Stimulated activated CD8-positive, alpha-beta memory T cell treated with anti-CD3 and anti-CD28 coated beads, Interleukin-12 subunit alpha, Interleukin-12 subunit beta, amount 100 ng/mL, for 24 hours (primary cell): Measurements from ENCODE around the gene TOP1.
"Not testable (repeated sequence)": the region's sequence is repeated elsewhere in the genome, so short reads cannot be mapped to it uniquely, and the experiment has no call there.

Experiments used
- DNase-seq: peaks from one replicate; pipeline ENCODE4 v3.0.0-alpha.2; 2020; ENCODE audit errors: extremely low read depth

TOP1 gene

DNA sequence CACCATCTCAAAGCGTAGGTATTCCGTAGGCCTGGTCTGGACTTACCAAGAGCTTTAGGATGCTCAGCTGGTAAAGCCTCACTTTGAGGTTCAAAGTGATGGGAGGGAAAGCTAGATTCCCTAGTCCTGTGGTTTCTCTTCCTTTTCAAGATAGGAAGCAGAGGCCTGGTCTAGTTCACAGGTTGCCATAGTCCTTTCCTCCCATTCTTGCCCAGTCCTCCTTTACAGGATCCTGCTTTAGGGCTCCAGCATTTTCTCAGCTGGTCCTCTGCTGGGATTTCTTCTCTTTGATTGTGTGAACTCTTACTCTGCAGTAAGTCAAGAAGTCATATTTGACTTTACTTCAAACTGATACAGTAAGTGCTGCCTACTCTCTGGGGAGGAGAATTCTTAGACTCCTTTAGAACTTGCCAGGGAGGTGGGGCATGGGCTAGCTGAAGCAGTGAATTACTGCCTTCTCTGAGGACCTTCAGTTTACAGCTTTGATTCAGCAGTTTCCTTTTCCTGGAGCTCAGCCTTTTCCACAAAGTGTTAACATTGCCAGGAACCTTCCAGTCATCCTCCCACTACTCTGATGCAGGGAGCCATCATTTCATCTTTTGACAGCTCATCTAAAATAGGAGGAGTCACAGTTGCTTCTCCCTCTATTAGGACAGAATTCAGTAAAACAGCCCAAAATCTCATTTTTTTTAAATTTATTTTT lies 65.9 kb downstream of the TOP1 start:
- DNase-seq = no peak

- DNase-seq = no peak
Measured at GRCh38 chr20:41095110-41095969, 66.7 kb downstream of the TOP1 start.

- no peak for DNase-seq
Measured at GRCh38 chr20:41098703-41099250, 70.2 kb downstream of the TOP1 start.

GRCh38 chr20:41100001-41100480 lies 71.4 kb downstream of the TOP1 start:
- no peak for DNase-seq

DNA sequence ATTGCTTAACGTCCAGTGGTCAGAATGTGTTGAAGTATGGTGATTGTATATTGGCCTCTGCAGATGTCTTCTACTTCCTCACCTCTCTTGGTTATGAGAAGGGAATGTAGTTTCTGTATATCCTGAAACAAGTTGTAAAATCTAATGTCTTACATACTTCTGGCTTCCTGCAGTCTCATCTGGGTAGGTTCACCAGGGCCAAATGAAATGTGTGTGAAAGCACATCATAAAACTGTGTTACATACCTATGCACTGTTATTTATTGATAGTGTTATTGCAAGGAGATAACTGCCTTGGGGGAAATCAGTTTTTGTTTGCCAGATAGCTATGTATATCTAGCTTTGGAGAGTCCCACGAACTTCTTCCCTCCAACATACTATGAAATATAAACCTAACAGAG lies 73.0 kb downstream of the TOP1 start:
- no peak for DNase-seq

DNA sequence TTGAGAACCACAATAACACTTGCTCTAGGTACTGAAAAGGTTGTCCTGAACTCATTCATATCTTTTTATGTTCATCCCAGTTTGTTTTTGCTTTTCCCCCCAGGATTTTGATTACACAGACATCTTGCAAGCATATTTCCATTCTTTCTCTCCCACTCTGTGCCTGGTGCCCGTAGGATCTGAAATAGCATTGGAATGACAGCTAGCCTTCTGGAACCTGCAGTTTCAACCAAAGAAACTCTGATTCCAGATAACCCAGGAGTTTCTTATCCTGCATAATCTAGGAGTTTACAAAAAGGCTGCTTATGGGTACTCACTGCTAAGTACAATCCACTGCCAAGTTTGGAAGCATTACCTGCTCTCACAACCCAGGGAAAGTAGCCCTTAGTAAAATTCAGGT lies 79.9 kb downstream of the TOP1 start:
- DNase-seq = no peak

DNA sequence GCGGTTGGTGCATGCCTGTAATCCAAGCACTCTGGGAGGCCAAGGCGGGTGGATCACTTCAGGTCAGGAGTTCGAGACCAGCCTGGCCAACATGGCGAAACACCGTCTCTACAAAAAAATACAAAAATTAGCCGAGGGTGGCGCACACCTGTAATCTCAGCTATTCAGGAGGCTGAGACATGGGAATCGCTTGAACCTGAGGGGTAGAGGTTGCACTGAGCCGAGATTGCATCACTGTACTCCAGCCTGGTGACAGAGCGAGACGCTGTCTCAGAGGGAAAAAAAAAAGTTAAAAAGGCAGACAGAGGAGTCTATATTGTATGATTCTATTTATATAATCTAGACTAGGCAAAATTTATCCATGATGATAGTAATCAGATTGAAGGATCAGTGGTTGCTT lies 81.4 kb downstream of the TOP1 start:
- DNase-seq = no peak

DNA sequence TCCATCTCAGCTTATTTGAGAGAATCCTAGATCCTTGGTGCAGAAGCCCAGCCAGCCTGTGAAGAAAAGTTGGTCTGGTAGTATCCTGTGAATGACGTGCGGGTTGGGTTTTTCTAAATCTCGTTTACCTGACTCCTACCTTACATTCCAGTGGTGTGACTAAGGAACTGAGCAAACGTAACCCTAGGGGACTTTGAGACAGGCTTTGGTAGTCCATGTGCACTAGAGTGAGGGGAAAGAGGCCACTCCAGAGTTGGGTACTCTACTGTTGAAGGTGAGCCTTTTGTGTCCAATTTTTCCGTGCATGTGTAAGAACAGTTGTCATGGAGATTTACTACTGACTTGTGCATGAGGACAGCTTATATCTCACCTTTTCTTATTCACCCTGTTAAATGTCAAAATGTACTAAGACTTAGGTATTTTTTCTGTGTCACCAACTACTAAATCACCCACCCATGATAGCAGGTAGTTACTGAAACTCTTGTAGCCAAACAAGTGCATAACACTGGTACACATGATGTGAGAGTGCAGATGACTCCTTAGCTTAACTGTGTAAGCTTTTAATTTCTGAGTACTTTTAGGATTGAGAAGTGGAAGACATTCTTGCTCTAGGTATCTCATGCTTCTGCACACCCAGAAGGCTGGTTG lies 82.4 kb downstream of the TOP1 start:
- DNase-seq = no peak

- DNase-seq = no peak
Measured at GRCh38 chr20:41111578-41111951, 82.9 kb downstream of the TOP1 start.

GRCh38 chr20:41116282-41116956 lies 87.8 kb downstream of the TOP1 start:
- no peak for DNase-seq

- not testable (repeated sequence) for DNase-seq
Measured at GRCh38 chr20:41118159-41118558, 89.5 kb downstream of the TOP1 start.

DNA sequence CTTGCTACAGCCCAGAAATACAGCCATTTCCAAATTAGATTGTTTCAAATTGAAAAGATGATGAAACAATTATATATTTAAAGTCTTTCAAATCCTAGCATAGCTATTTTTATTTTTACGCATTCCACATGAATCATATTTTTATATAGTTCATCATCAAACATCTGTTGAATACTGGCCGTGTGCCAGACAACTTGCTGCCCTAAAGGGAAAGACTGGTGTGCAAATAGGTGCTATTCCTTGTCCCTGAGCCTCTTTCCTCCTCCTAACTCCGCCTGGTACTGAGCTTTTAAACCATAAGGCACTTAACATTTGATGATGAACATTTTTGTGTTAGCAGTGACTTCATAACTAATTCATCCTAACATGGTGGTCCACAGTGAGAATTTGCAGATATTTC lies 90.0 kb downstream of the TOP1 start:
- DNase-seq = no peak

DNA sequence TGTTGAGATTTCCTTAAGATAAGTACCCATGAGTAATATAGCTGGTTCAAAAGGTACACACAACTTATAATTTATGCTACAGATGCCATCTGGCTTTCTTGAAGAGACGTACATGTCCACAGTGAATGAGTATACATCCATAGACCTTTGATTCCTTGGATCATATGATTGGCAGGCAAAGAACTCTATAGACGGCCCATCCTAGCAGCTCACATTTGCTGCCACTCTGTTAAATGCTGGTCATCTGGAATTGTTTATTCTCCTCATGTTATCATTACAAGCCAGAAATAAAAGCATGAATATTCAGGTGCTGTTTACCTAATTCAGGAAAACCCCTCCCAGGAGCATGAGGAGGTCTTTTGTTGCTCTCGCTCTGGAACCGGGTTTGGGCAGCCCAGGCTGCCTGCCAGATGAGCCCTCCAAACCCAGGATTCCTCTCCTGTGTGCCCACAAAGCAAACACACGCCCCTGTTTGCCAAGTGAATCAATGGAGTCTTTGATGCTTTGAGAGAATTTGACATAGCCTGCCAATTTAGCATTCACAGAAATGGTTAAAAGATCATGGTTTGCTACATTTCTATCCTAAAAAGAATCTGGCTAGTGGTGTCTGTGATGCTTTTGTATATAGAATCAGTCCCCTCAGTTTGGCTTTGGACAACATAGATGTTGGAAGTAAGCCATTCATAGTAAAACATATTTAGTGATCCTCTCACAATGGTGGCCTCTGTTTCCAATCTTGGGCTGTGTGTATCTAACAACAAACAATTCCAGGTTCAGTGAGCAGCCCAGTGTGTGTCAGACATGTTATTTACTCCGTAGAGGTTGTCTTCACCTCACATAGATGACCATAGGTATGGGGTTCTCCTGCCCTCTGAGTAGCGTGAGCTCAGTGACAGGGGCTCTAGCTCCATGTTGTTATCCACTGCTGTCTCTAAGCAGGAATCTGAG lies 91.3 kb downstream of the TOP1 start:
- DNase-seq = no peak

DNA sequence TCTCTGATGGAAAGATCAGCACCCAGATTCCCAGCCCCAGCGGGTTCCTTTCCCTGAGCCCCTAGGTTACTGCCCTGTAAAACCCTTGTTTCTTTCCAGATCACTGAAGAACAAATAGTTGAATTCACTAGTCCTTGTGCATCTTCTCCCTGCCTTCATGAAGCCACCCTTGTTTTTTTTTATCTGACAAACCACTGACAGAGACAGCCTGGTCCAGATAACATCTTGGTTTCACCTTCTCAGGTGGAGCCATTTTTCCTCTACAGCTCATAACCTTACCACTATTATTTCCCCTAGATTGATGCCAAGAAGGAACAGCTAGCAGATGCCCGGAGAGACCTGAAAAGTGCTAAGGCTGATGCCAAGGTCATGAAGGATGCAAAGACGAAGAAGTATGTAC lies 92.8 kb downstream of the TOP1 start:
- DNase-seq = no peak

GRCh38 chr20:41123631-41124030 lies 95.0 kb downstream of the TOP1 start:
- DNase-seq = no peak

GRCh38 chr20:41124451-41125094 lies 96.0 kb downstream of the TOP1 start:
- no peak for DNase-seq

DNA sequence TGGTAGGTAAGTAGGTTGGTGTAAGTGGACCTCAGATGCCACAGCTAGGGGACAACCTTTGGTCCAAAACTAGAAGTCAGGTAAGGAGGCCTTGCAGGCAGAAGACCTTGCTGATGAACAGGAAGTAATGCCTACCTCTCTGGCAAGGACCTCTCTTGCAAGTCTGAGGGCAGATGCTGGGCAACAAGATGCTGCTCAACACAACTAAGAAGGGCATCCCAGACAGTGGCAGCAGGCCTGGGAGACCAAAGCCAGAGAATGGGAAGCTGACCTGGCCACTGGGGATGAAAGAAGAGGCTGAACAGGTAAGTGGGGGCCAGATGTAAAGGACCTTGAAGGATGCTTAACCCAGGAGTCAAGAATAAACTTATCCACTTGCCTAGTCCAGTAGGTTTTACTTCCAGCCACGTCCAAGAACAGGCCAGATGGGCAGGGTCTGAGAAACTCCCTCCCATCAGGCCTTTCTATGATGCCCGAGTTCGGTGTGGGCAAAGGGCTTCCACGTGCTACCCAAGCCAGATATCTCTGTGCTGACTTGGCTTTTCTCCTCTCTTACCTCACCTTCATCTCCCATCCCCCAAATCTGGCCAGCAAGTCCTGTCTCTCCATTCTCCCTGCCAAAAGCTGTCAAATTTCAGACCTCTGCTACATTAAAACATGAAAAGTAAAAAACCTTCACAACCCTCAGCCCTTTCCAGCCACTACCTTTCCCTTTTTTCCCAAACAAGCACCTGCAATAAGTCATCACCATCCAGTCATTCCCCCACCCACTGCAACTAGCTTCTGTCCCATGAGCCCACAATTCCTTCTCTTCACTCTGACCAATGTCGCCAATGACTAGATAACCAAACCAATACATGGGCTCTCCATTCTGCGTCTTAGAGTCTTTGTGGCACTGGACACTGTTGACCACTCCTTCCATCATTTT lies 97.2 kb downstream of the TOP1 start:
- DNase-seq = no peak

- DNase-seq = no peak
Measured at GRCh38 chr20:41126719-41127118, 98.1 kb downstream of the TOP1 start.

- not testable (repeated sequence) for DNase-seq
Measured at GRCh38 chr20:41128317-41128716, 99.7 kb downstream of the TOP1 start.
